ENCODE measurements around the gene SORL1.

The SORL1 gene

GRCh38 chr11:121431820-121432526, 20.1 kb upstream of the SORL1 start:
- Histone ChIP-seq H3K4me3 (no peak overlapping the region), H3K27ac (no peak overlapping the region)
- DNase-seq (ENCODE audit: low spot score): no peak
- TF ChIP-seq, protein P1, sequence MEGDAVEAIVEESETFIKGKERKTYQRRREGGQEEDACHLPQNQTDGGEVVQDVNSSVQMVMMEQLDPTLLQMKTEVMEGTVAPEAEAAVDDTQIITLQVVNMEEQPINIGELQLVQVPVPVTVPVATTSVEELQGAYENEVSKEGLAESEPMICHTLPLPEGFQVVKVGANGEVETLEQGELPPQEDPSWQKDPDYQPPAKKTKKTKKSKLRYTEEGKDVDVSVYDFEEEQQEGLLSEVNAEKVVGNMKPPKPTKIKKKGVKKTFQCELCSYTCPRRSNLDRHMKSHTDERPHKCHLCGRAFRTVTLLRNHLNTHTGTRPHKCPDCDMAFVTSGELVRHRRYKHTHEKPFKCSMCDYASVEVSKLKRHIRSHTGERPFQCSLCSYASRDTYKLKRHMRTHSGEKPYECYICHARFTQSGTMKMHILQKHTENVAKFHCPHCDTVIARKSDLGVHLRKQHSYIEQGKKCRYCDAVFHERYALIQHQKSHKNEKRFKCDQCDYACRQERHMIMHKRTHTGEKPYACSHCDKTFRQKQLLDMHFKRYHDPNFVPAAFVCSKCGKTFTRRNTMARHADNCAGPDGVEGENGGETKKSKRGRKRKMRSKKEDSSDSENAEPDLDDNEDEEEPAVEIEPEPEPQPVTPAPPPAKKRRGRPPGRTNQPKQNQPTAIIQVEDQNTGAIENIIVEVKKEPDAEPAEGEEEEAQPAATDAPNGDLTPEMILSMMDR (IDR thresholded peaks at IDR 0.05): no peak

GRCh38 chr11:121435132-121435531, 17.0 kb upstream of the SORL1 start:
- Histone ChIP-seq H3K27ac (no peak overlapping the region), H3K4me3 (no peak overlapping the region)
- no peak for DNase-seq (ENCODE audit: low spot score)
- TF ChIP-seq, protein P1 (IDR thresholded peaks at IDR 0.05): no peak

- TF ChIP-seq, protein P1 (IDR thresholded peaks at IDR 0.05): no peak
- Histone ChIP-seq H3K27ac (no peak overlapping the region), H3K4me3 (no peak overlapping the region)
- no peak for DNase-seq (ENCODE audit: low spot score)
Measured at GRCh38 chr11:121435551-121436511, 16.3 kb upstream of the SORL1 start.

GRCh38 chr11:121437018-121437685, 15.0 kb upstream of the SORL1 start:
- no peak overlapping the region for H3K27ac ChIP-seq
- no peak overlapping the region for H3K4me3 ChIP-seq
- TF ChIP-seq, protein P1 (IDR thresholded peaks at IDR 0.05): no peak
- no peak for DNase-seq (ENCODE audit: low spot score)

DNA sequence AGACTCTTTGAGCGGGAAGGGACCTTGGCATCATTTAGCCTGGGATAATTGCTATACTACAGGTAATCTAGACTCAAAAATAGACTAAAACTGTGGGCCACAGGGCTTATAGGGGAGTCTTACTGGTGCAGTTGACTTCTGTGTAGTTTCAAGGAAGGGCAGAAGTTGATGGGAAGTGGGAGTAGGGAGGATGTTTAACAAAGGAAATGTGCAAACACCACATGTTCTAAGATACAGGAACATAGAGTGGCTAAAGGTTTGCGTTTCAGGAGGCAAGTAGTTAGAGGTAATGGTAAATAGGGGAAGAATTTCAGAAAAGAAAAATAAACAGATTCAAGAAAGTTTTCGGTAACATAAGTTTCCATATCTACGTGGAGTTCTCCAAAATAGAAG, 14.4 kb upstream of the SORL1 start:
- TF ChIP-seq, protein P1 (IDR thresholded peaks at IDR 0.05): no peak
- Histone ChIP-seq H3K4me3 (no peak overlapping the region), H3K27ac (no peak overlapping the region)
- no peak for DNase-seq (ENCODE audit: low spot score)

- Histone ChIP-seq H3K27ac (no peak overlapping the region), H3K4me3 (no peak overlapping the region)
- DNase-seq (ENCODE audit: low spot score): no peak
- TF ChIP-seq, protein P1 (IDR thresholded peaks at IDR 0.05): no peak
Measured at GRCh38 chr11:121439337-121439736, 12.8 kb upstream of the SORL1 start.
